Fibroblast of skin of back (primary cell): Measurements from ENCODE around the gene PCDHGA4.
"Not testable (repeated sequence)": the region's sequence is repeated elsewhere in the genome, so short reads cannot be mapped to it uniquely, and the experiment has no call there.

Experiments
- DNase-seq: peaks from one replicate; pipeline ENCODE4 v3.0.0-alpha.2; 2013

The PCDHGA4 gene

GRCh38 chr5:141384471-141385267 is 29.8 kb downstream of the PCDHGA4 start:
- DNase-seq = no peak

- DNase-seq = peak; percentile 65
These were observed 32.9 kb downstream of the PCDHGA4 start, which contains the start of gene PCDHGB4 for GRCh38 chr5:141387557-141388311. Gene PCDHGB4, plus strand, starts transcription at chr5:141387698. Its CDS starts 187 bp downstream, at chr5:141387885.

- DNase-seq = no peak
These were observed 33.8 kb downstream of the PCDHGA4 start for GRCh38 chr5:141388661-141389060.

GRCh38 chr5:141389153-141390042 is 34.6 kb downstream of the PCDHGA4 start:
- no peak for DNase-seq

- peak; percentile 35 for DNase-seq
These were observed 37.8 kb downstream of the PCDHGA4 start, which contains the start of gene PCDHGA8 for GRCh38 chr5:141392429-141393198. Gene PCDHGA8, plus strand, starts transcription at chr5:141392633. Its CDS starts 181 bp downstream, at chr5:141392814.

- DNase-seq = no peak
These were observed 38.4 kb downstream of the PCDHGA4 start for GRCh38 chr5:141393267-141393666.

- DNase-seq = not testable (repeated sequence)
These were observed 39.8 kb downstream of the PCDHGA4 start for GRCh38 chr5:141394401-141395187.

GRCh38 chr5:141397756-141398551 is 43.1 kb downstream of the PCDHGA4 start, which contains the start of gene PCDHGB5:
Gene PCDHGB5, plus strand, starts transcription at chr5:141397947. Its CDS starts 181 bp downstream, at chr5:141398128.
- DNase-seq = peak; percentile 68

- DNase-seq = no peak
These were observed 43.8 kb downstream of the PCDHGA4 start for GRCh38 chr5:141398608-141399007.

GRCh38 chr5:141399555-141400258 is 44.9 kb downstream of the PCDHGA4 start:
- no peak for DNase-seq

GRCh38 chr5:141402553-141403243 is 47.9 kb downstream of the PCDHGA4 start, which contains the start of gene PCDHGA9:
Gene PCDHGA9, plus strand, starts transcription at chr5:141402778. Its CDS starts 175 bp downstream, at chr5:141402953.
- peak; percentile 48 for DNase-seq

- no peak for DNase-seq
These were observed 48.6 kb downstream of the PCDHGA4 start for GRCh38 chr5:141403387-141403786.
